HL-60/S4 (cell line): ENCODE results near the gene OTUD3.
"Not testable (repeated sequence)": the region's sequence is repeated elsewhere in the genome, so short reads cannot be mapped to it uniquely, and the experiment has no call there.

ENCODE experiments used
- in situ Hi-C: fragments of 300-500 bp; cut with MboI; formaldehyde crosslinking; loops from 2 replicates; pipeline ENCODE4 v1.14.3; 2022; ENCODE audit warnings: low sequenced_read_pairs

Gene OTUD3

GRCh38 chr1:19868575-19868974 lies 13.6 kb upstream of the OTUD3 start:
- in situ Hi-C loops, result not testable (repeated sequence)

GRCh38 chr1:19869453-19869852 lies 12.7 kb upstream of the OTUD3 start:
- in situ Hi-C loops, result not testable (repeated sequence)

GRCh38 chr1:19869929-19870328 lies 12.3 kb upstream of the OTUD3 start:
- in situ Hi-C loops, result no loop called here

- in situ Hi-C loops, result no loop called here
Measured at GRCh38 chr1:19872190-19872589, 10.0 kb upstream of the OTUD3 start.

- in situ Hi-C loops, result no loop called here
Measured at GRCh38 chr1:19877181-19877750, 4.9 kb upstream of the OTUD3 start.

GRCh38 chr1:19877821-19878636 lies 4.2 kb upstream of the OTUD3 start:
- in situ Hi-C loops, result no loop called here

- in situ Hi-C loops, result no loop called here
Measured at GRCh38 chr1:19878637-19878985, 3.6 kb upstream of the OTUD3 start.

GRCh38 chr1:19879227-19879626 lies 3.0 kb upstream of the OTUD3 start:
- in situ Hi-C loops, result no loop called here

GRCh38 chr1:19879661-19880060 lies 2.5 kb upstream of the OTUD3 start:
- in situ Hi-C loops, result no loop called here

- in situ Hi-C loops, result not testable (repeated sequence)
Measured at GRCh38 chr1:19880841-19881240, 1.4 kb upstream of the OTUD3 start.

GRCh38 chr1:19884312-19884711 lies 2.1 kb downstream of the OTUD3 start:
- in situ Hi-C loops, result no loop called here

- in situ Hi-C loops, result no loop called here
Measured at GRCh38 chr1:19885821-19886220, 3.6 kb downstream of the OTUD3 start.

- in situ Hi-C loops, result no loop called here
Measured at GRCh38 chr1:19888112-19888511, 5.9 kb downstream of the OTUD3 start.

GRCh38 chr1:19889656-19890055 lies 7.5 kb downstream of the OTUD3 start:
- in situ Hi-C loops, result no loop called here

- in situ Hi-C loops, result no loop called here
Measured at GRCh38 chr1:19892129-19892528, 9.9 kb downstream of the OTUD3 start.

GRCh38 chr1:19892628-19893168 lies 10.5 kb downstream of the OTUD3 start:
- in situ Hi-C loops, result no loop called here

GRCh38 chr1:19893687-19894086 lies 11.5 kb downstream of the OTUD3 start:
- in situ Hi-C loops, result no loop called here

- in situ Hi-C loops, result no loop called here
Measured at GRCh38 chr1:19894218-19894617, 12.0 kb downstream of the OTUD3 start.

- in situ Hi-C loops, result loop anchor here (25.0 kb wide), 1 partner anchor 736 kb away; the partner anchor contains the start of gene PINK1
Measured at GRCh38 chr1:19901653-19902052, 19.5 kb downstream of the OTUD3 start.

GRCh38 chr1:19903621-19904020 lies 21.4 kb downstream of the OTUD3 start:
- in situ Hi-C loops, result loop anchor here (25.0 kb wide), 1 partner anchor 734 kb away; the partner anchor contains the start of gene PINK1

GRCh38 chr1:19907456-19907855 lies 25.3 kb downstream of the OTUD3 start:
- in situ Hi-C loops, result loop anchor here (25.0 kb wide), 1 partner anchor 730 kb away; the partner anchor contains the start of gene PINK1

GRCh38 chr1:19909392-19909791 lies 27.2 kb downstream of the OTUD3 start:
- in situ Hi-C loops, result loop anchor here (25.0 kb wide), 1 partner anchor 728 kb away; the partner anchor contains the start of gene PINK1
